KMS-11 (cell line): Measurements from ENCODE around the gene LRBA.

ENCODE experiments used
- H2AFZ ChIP-seq: fragments of 200-600 bp; sonication (generic); 2 replicates; pipeline ENCODE4 v1.6.1; 2016; ENCODE audit warnings: antibody characterized with exemption, mixed run types, low read depth
- H3K27ac ChIP-seq: fragments of 200-600 bp; sonication (generic); 2 replicates; pipeline ENCODE4 v1.6.1; 2016; ENCODE audit warnings: mild to moderate bottlenecking, mixed run types
- H3K27me3 ChIP-seq: fragments of 200-600 bp; sonication (generic); 2 replicates; pipeline ENCODE4 v1.6.1; 2017; ENCODE audit warnings: mild to moderate bottlenecking, low read depth, mixed run types, moderate library complexity; ENCODE audit not compliant: insufficient read depth
- H3K36me3 ChIP-seq: fragments of 200-600 bp; sonication (generic); 2 replicates; pipeline ENCODE4 v1.6.1; 2017; ENCODE audit warnings: mild to moderate bottlenecking, mixed run types; ENCODE audit not compliant: insufficient read depth
- H3K4me1 ChIP-seq: fragments of 200-600 bp; sonication (generic); 2 replicates; pipeline ENCODE4 v1.6.1; 2016; ENCODE audit warnings: mild to moderate bottlenecking, low read depth, mixed run types; ENCODE audit not compliant: poor library complexity, severe bottlenecking
- H3K4me2 ChIP-seq: fragments of 200-600 bp; sonication (generic); 2 replicates; pipeline ENCODE4 v1.7.0; 2016; ENCODE audit warnings: mild to moderate bottlenecking, mixed run types
- H3K4me3 ChIP-seq: fragments of 200-600 bp; sonication (generic); IDR thresholded peaks from 2 replicates; pipeline ENCODE4 v1.6.1; 2017; ENCODE audit warnings: low read depth, low read length, mixed read lengths; ENCODE audit not compliant: insufficient read depth
- H3K79me2 ChIP-seq: fragments of 200-600 bp; sonication (generic); 2 replicates; pipeline ENCODE4 v1.6.1; 2016; ENCODE audit warnings: low read depth, mixed run types; ENCODE audit not compliant: insufficient read depth
- H3K9ac ChIP-seq: fragments of 200-600 bp; sonication (generic); 2 replicates; pipeline ENCODE4 v1.6.1; 2016; ENCODE audit warnings: mild to moderate bottlenecking, mixed run types
- H4K20me1 ChIP-seq: fragments of 200-600 bp; sonication (generic); 2 replicates; pipeline ENCODE4 v1.6.1; 2016; ENCODE audit warnings: mild to moderate bottlenecking, mixed run types; ENCODE audit not compliant: insufficient read depth
- TF ChIP-seq, protein P1 (sequence below): fragments of 200-600 bp; sonication (generic); conservative IDR thresholded peaks from 2 replicates; pipeline ENCODE4 v1.6.1; 2017; ENCODE audit warnings: low read depth, mild to moderate bottlenecking, antibody characterized with exemption, low read length, moderate library complexity, mixed read lengths

The LRBA gene

GRCh38 chr4:150682126-150682525, 333.0 kb downstream of the LRBA start:
- Histone ChIP-seq H2AFZ (no peak overlapping the region), H3K4me3 (no peak overlapping the region), H3K4me2 (no peak overlapping the region), H3K9ac (no peak overlapping the region), H4K20me1 (no peaks in the 10 kb centered on the region), H3K36me3 (no peaks in the 10 kb centered on the region), H3K27me3 (no peaks in the 10 kb centered on the region), H3K4me1 (no peaks in the 10 kb centered on the region), H3K79me2 (no peaks in the 10 kb centered on the region), H3K27ac (no peak overlapping the region)
- TF ChIP-seq, protein P1, sequence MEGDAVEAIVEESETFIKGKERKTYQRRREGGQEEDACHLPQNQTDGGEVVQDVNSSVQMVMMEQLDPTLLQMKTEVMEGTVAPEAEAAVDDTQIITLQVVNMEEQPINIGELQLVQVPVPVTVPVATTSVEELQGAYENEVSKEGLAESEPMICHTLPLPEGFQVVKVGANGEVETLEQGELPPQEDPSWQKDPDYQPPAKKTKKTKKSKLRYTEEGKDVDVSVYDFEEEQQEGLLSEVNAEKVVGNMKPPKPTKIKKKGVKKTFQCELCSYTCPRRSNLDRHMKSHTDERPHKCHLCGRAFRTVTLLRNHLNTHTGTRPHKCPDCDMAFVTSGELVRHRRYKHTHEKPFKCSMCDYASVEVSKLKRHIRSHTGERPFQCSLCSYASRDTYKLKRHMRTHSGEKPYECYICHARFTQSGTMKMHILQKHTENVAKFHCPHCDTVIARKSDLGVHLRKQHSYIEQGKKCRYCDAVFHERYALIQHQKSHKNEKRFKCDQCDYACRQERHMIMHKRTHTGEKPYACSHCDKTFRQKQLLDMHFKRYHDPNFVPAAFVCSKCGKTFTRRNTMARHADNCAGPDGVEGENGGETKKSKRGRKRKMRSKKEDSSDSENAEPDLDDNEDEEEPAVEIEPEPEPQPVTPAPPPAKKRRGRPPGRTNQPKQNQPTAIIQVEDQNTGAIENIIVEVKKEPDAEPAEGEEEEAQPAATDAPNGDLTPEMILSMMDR, result no peak

DNA sequence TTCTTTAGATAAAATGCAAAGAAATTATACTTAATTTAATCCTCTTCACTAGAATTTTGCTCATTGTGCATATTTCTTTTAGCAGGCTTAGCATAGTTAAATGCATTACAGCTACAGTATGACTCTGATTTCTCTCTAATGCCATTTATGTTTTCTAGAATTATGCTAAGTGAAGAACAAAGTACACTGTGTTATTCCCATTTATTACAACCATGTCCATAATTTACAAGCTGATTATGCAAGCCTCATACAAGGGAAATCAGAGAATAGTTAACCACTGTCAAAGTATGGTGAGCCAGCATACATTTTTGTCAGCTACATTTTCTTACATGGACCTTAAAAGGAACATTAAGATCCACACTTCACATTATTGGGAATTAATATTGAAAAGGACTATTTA, 334.0 kb downstream of the LRBA start:
- no peaks in the 10 kb centered on the region for H3K27me3 ChIP-seq
- no peak overlapping the region for H3K4me2 ChIP-seq
- no peaks in the 10 kb centered on the region for H3K36me3 ChIP-seq
- no peak overlapping the region for H3K9ac ChIP-seq
- no peaks in the 10 kb centered on the region for H3K79me2 ChIP-seq
- H3K27ac ChIP-seq, result no peak overlapping the region
- H4K20me1 ChIP-seq, result no peaks in the 10 kb centered on the region
- no peak overlapping the region for H2AFZ ChIP-seq
- TF ChIP-seq, protein P1, result no peak
- H3K4me3 ChIP-seq, result no peak overlapping the region
- no peaks in the 10 kb centered on the region for H3K4me1 ChIP-seq

DNA sequence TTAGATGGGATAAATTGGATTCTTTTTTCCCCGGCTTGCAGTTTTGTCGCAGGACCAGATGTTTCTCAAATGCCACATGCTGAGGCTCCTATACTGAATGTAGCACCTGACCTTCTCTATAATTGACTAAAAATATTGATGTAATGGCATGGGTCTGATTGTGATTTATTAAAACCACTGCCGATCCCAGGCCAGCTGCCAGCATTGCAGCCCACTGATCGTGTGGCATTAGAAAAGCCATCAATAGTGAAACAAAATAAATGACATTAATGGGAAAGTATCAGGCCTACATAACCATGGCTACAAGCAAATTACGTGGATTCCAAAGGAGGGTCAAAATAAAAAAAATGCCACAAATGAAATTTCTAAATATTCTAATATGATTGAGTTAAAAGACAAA, 334.4 kb downstream of the LRBA start:
- H3K79me2 ChIP-seq, result no peaks in the 10 kb centered on the region
- H3K4me3 ChIP-seq, result no peak overlapping the region
- TF ChIP-seq, protein P1, result no peak
- no peaks in the 10 kb centered on the region for H3K27me3 ChIP-seq
- H3K27ac ChIP-seq, result no peak overlapping the region
- H3K4me1 ChIP-seq, result no peaks in the 10 kb centered on the region
- H3K9ac ChIP-seq, result no peak overlapping the region
- no peak overlapping the region for H2AFZ ChIP-seq
- H3K4me2 ChIP-seq, result no peak overlapping the region
- H3K36me3 ChIP-seq, result no peaks in the 10 kb centered on the region
- H4K20me1 ChIP-seq, result no peaks in the 10 kb centered on the region

GRCh38 chr4:150679765-150680343, 335.2 kb downstream of the LRBA start:
- no peak overlapping the region for H3K4me2 ChIP-seq
- H4K20me1 ChIP-seq, result no peaks in the 10 kb centered on the region
- TF ChIP-seq, protein P1, result no peak
- H3K79me2 ChIP-seq, result no peaks in the 10 kb centered on the region
- H3K4me1 ChIP-seq, result no peaks in the 10 kb centered on the region
- no peak overlapping the region for H3K9ac ChIP-seq
- no peak overlapping the region for H3K4me3 ChIP-seq
- H2AFZ ChIP-seq, result no peak overlapping the region
- H3K27me3 ChIP-seq, result no peaks in the 10 kb centered on the region
- H3K36me3 ChIP-seq, result no peaks in the 10 kb centered on the region
- H3K27ac ChIP-seq, result no peak overlapping the region
